ENCODE data around the gene SLCO3A1.

Gene SLCO3A1

GRCh38 chr15:91916051-91916450, 62.5 kb downstream of the SLCO3A1 start:
- DNase-seq = no peak

GRCh38 chr15:91917686-91918360, 64.3 kb downstream of the SLCO3A1 start:
- DNase-seq = no peak

- no peak for DNase-seq
Measured at GRCh38 chr15:91919014-91919534, 65.6 kb downstream of the SLCO3A1 start.

GRCh38 chr15:91921188-91921842, 67.8 kb downstream of the SLCO3A1 start:
- DNase-seq = no peak

GRCh38 chr15:91921843-91922198, 68.3 kb downstream of the SLCO3A1 start:
- DNase-seq = no peak

GRCh38 chr15:91922646-91923547, 69.4 kb downstream of the SLCO3A1 start:
- no peak for DNase-seq

- no peak for DNase-seq
Measured at GRCh38 chr15:91924183-91924582, 70.7 kb downstream of the SLCO3A1 start.

- no peak for DNase-seq
Measured at GRCh38 chr15:91924837-91925495, 71.5 kb downstream of the SLCO3A1 start.

GRCh38 chr15:91925794-91926193, 72.3 kb downstream of the SLCO3A1 start:
- DNase-seq = no peak

- no peak for DNase-seq
Measured at GRCh38 chr15:91926908-91927270, 73.4 kb downstream of the SLCO3A1 start.

GRCh38 chr15:91927585-91927984, 74.1 kb downstream of the SLCO3A1 start:
- DNase-seq = no peak

GRCh38 chr15:91928675-91929074, 75.2 kb downstream of the SLCO3A1 start:
- no peak for DNase-seq

- DNase-seq = no peak
Measured at GRCh38 chr15:91929509-91929908, 76.0 kb downstream of the SLCO3A1 start.

GRCh38 chr15:91930092-91930491, 76.6 kb downstream of the SLCO3A1 start:
- no peak for DNase-seq

GRCh38 chr15:91936182-91936775, 82.8 kb downstream of the SLCO3A1 start:
- no peak for DNase-seq

GRCh38 chr15:91936927-91937326, 83.4 kb downstream of the SLCO3A1 start:
- DNase-seq = no peak

GRCh38 chr15:91938136-91938535, 84.6 kb downstream of the SLCO3A1 start:
- no peak for DNase-seq

- no peak for DNase-seq
Measured at GRCh38 chr15:91939403-91939831, 85.9 kb downstream of the SLCO3A1 start.

- no peak for DNase-seq
Measured at GRCh38 chr15:91940496-91941381, 87.2 kb downstream of the SLCO3A1 start.

GRCh38 chr15:91941871-91942658, 88.6 kb downstream of the SLCO3A1 start:
- DNase-seq = no peak
